GM11168 (cell line): ENCODE results near the gene PIK3C3.

Experiments used
- in situ Hi-C: fragments of 300-500 bp; cut with MboI; formaldehyde crosslinking; loops from one replicate; pipeline ENCODE4 v1.12.0; 2022; ENCODE audit warnings: low sequenced_read_pairs; ENCODE audit not compliant: unreplicated experiment

Gene PIK3C3

GRCh38 chr18:41954827-41955613 is at the start of gene PIK3C3:
Gene PIK3C3, plus strand, starts transcription at chr18:41955234. Its CDS starts 58 bp downstream, at chr18:41955292.
- in situ Hi-C loops: no loop called here

- in situ Hi-C loops: loop anchor here (25.0 kb wide), 1 partner anchor 969 kb away; no protein-coding TSS in a partner anchor
These were observed 49.1 kb upstream of the PIK3C3 start for GRCh38 chr18:41905786-41906527.

GRCh38 chr18:41906528-41907146 is 48.4 kb upstream of the PIK3C3 start:
- in situ Hi-C loops: loop anchor here (25.0 kb wide), 1 partner anchor 969 kb away; no protein-coding TSS in a partner anchor

GRCh38 chr18:41917181-41917580 is 37.9 kb upstream of the PIK3C3 start:
- in situ Hi-C loops: loop anchor here (25.0 kb wide), 1 partner anchor 980 kb away; no protein-coding TSS in a partner anchor

- in situ Hi-C loops: loop anchor here (25.0 kb wide), 1 partner anchor 984 kb away; no protein-coding TSS in a partner anchor
These were observed 33.3 kb upstream of the PIK3C3 start for GRCh38 chr18:41921770-41922169.

- in situ Hi-C loops: loop anchor here (25.0 kb wide), 1 partner anchor 985 kb away; no protein-coding TSS in a partner anchor
These were observed 32.9 kb upstream of the PIK3C3 start for GRCh38 chr18:41922176-41922575.

GRCh38 chr18:41922841-41923240 is 32.2 kb upstream of the PIK3C3 start:
- in situ Hi-C loops: loop anchor here (25.0 kb wide), 1 partner anchor 986 kb away; no protein-coding TSS in a partner anchor

- in situ Hi-C loops: loop anchor here (25.0 kb wide), 1 partner anchor 986 kb away; no protein-coding TSS in a partner anchor
These were observed 31.6 kb upstream of the PIK3C3 start for GRCh38 chr18:41923446-41923845.

GRCh38 chr18:41928581-41928980 is 26.5 kb upstream of the PIK3C3 start:
- in situ Hi-C loops: no loop called here

GRCh38 chr18:41932899-41933298 is 22.1 kb upstream of the PIK3C3 start:
- in situ Hi-C loops: no loop called here

- in situ Hi-C loops: no loop called here
These were observed 21.3 kb upstream of the PIK3C3 start for GRCh38 chr18:41933778-41934177.

GRCh38 chr18:41936471-41937134 is 18.4 kb upstream of the PIK3C3 start:
- in situ Hi-C loops: no loop called here

GRCh38 chr18:41938445-41938844 is 16.6 kb upstream of the PIK3C3 start:
- in situ Hi-C loops: no loop called here

GRCh38 chr18:41939326-41939725 is 15.7 kb upstream of the PIK3C3 start:
- in situ Hi-C loops: no loop called here

- in situ Hi-C loops: no loop called here
These were observed 14.4 kb upstream of the PIK3C3 start for GRCh38 chr18:41940506-41941215.

- in situ Hi-C loops: no loop called here
These were observed 12.8 kb upstream of the PIK3C3 start for GRCh38 chr18:41942254-41942653.

GRCh38 chr18:41948544-41949110 is 6.4 kb upstream of the PIK3C3 start:
- in situ Hi-C loops: no loop called here

GRCh38 chr18:41949206-41949920 is 5.7 kb upstream of the PIK3C3 start:
- in situ Hi-C loops: no loop called here
